ENCODE measurements around the gene S100A12. TPM values are rescaled to one million over a fixed set of nuclear protein-coding genes. Genes with fewer than 3 reads are reported as not detected.

Gene S100A12
- total and polyA plus RNA-seq, 5 donors = 0.68 to 2.6 (median 1.9) TPM

- DNase-seq (peak; percentile 31 to 69 (median 68)), ATAC-seq (peak; percentile 50 to 64)
- Histone ChIP-seq H3K9me3 (ENCODE audit: control insufficient read depth, low read length) (no peaks in the 10 kb centered on the region), H3K27ac (ENCODE audit: low read length) (no peak overlapping the region), H3K4me3 (ENCODE audit: low read length) (no peak overlapping the region), H3K27me3 (ENCODE audit: control insufficient read depth, insufficient read depth) (no peaks in the 10 kb centered on the region), H3K4me1 (ENCODE audit: control insufficient read depth, insufficient read depth, low read length) (no peaks in the 10 kb centered on the region)
- intact Hi-C loops (cut with DNase I) = no loop called here
- 74% methylated on average over 5 of the region's 5 CpGs for WGBS
Observed at GRCh38 chr1:153386500-153386901, 11.1 kb upstream of the S100A12 start.

- no peak overlapping the region for H3K27ac ChIP-seq (ENCODE audit: low read length)
- no peaks in the 10 kb centered on the region for H3K9me3 ChIP-seq (ENCODE audit: control insufficient read depth, low read length)
- no peaks in the 10 kb centered on the region for H3K4me1 ChIP-seq (ENCODE audit: control insufficient read depth, insufficient read depth, low read length)
- ATAC-seq (no peak), DNase-seq (no peak)
- intact Hi-C loops (cut with DNase I) = no loop called here
- WGBS = 69% methylated on average over 4 of the region's 4 CpGs
- no peaks in the 10 kb centered on the region for H3K27me3 ChIP-seq (ENCODE audit: control insufficient read depth, insufficient read depth)
- H3K4me3 ChIP-seq (ENCODE audit: low read length) = no peak overlapping the region
Observed at GRCh38 chr1:153384958-153385580, 9.6 kb upstream of the S100A12 start.

GRCh38 chr1:153380711-153381110 lies 5.3 kb upstream of the S100A12 start:
- DNase-seq = no peak
- intact Hi-C loops (cut with DNase I) = no loop called here
- WGBS = 89% methylated on average over 23 of the region's 23 CpGs
- Histone ChIP-seq H3K27ac (ENCODE audit: low read length) (no peak overlapping the region), H3K27me3 (ENCODE audit: control insufficient read depth, insufficient read depth) (no peaks in the 10 kb centered on the region), H3K9me3 (ENCODE audit: control insufficient read depth, low read length) (no peaks in the 10 kb centered on the region), H3K4me1 (ENCODE audit: control insufficient read depth, insufficient read depth, low read length) (no peaks in the 10 kb centered on the region), H3K4me3 (ENCODE audit: low read length) (no peak overlapping the region)
- ATAC-seq = no peak

- 80% methylated on average over 10 of the region's 10 CpGs for WGBS
- Histone ChIP-seq H3K27me3 (ENCODE audit: control insufficient read depth, insufficient read depth) (no peaks in the 10 kb centered on the region), H3K27ac (ENCODE audit: low read length) (no peak overlapping the region), H3K9me3 (ENCODE audit: control insufficient read depth, low read length) (no peaks in the 10 kb centered on the region), H3K4me1 (ENCODE audit: control insufficient read depth, insufficient read depth, low read length) (no peaks in the 10 kb centered on the region), H3K4me3 (ENCODE audit: low read length) (no peak overlapping the region)
- intact Hi-C loops (cut with DNase I) = no loop called here
- ATAC-seq = no peak
- no peak for DNase-seq
Observed at GRCh38 chr1:153379591-153379990, 4.2 kb upstream of the S100A12 start.

- H3K9me3 ChIP-seq (ENCODE audit: control insufficient read depth, low read length) = no peaks in the 10 kb centered on the region
- intact Hi-C loops (cut with DNase I) = no loop called here
- H3K27me3 ChIP-seq (ENCODE audit: control insufficient read depth, insufficient read depth) = no peaks in the 10 kb centered on the region
- ATAC-seq = no peak
- WGBS = 70% methylated on average over 2 of the region's 2 CpGs
- no peak overlapping the region for H3K4me3 ChIP-seq (ENCODE audit: low read length)
- no peak overlapping the region for H3K27ac ChIP-seq (ENCODE audit: low read length)
- no peak for DNase-seq
- H3K4me1 ChIP-seq (ENCODE audit: control insufficient read depth, insufficient read depth, low read length) = no peaks in the 10 kb centered on the region
Observed at GRCh38 chr1:153374071-153374470, 1.4 kb downstream of the S100A12 start.

GRCh38 chr1:153372571-153372970 lies 2.9 kb downstream of the S100A12 start:
- no peak for DNase-seq
- Histone ChIP-seq H3K27ac (ENCODE audit: low read length) (no peak overlapping the region), H3K27me3 (ENCODE audit: control insufficient read depth, insufficient read depth) (no peaks in the 10 kb centered on the region), H3K4me1 (ENCODE audit: control insufficient read depth, insufficient read depth, low read length) (no peaks in the 10 kb centered on the region), H3K9me3 (ENCODE audit: control insufficient read depth, low read length) (no peaks in the 10 kb centered on the region), H3K4me3 (ENCODE audit: low read length) (no peak overlapping the region)
- intact Hi-C loops (cut with DNase I) = no loop called here
- WGBS = 83% methylated on average over 2 of the region's 2 CpGs
- ATAC-seq = no peak

- DNase-seq = no peak
- Histone ChIP-seq H3K4me1 (ENCODE audit: control insufficient read depth, insufficient read depth, low read length) (no peaks in the 10 kb centered on the region), H3K27ac (ENCODE audit: low read length) (no peak overlapping the region), H3K27me3 (ENCODE audit: control insufficient read depth, insufficient read depth) (no peaks in the 10 kb centered on the region), H3K4me3 (ENCODE audit: low read length) (no peak overlapping the region), H3K9me3 (ENCODE audit: control insufficient read depth, low read length) (no peaks in the 10 kb centered on the region)
- ATAC-seq = no peak
- WGBS = 92% methylated on average over 1 of the region's 1 CpG
- intact Hi-C loops (cut with DNase I) = no loop called here
Observed at GRCh38 chr1:153371231-153371630, 4.2 kb downstream of the S100A12 start.

GRCh38 chr1:153370146-153370545 lies 5.3 kb downstream of the S100A12 start:
- H3K27ac ChIP-seq (ENCODE audit: low read length) = no peak overlapping the region
- 71% methylated on average over 3 of the region's 3 CpGs for WGBS
- no peak for ATAC-seq
- no peak for DNase-seq
- H3K9me3 ChIP-seq (ENCODE audit: control insufficient read depth, low read length) = no peaks in the 10 kb centered on the region
- intact Hi-C loops (cut with DNase I) = no loop called here
- H3K4me3 ChIP-seq (ENCODE audit: low read length) = no peak overlapping the region
- H3K4me1 ChIP-seq (ENCODE audit: control insufficient read depth, insufficient read depth, low read length) = no peaks in the 10 kb centered on the region
- H3K27me3 ChIP-seq (ENCODE audit: control insufficient read depth, insufficient read depth) = no peaks in the 10 kb centered on the region

- H3K27me3 ChIP-seq (ENCODE audit: control insufficient read depth, insufficient read depth) = no peaks in the 10 kb centered on the region
- ATAC-seq (no peak), DNase-seq (no peak)
- no peaks in the 10 kb centered on the region for H3K9me3 ChIP-seq (ENCODE audit: control insufficient read depth, low read length)
- no peaks in the 10 kb centered on the region for H3K4me1 ChIP-seq (ENCODE audit: control insufficient read depth, insufficient read depth, low read length)
- H3K27ac ChIP-seq (ENCODE audit: low read length) = no peak overlapping the region
- H3K4me3 ChIP-seq (ENCODE audit: low read length) = no peak overlapping the region
- intact Hi-C loops (cut with DNase I) = no loop called here
- WGBS = 62% methylated on average over 2 of the region's 2 CpGs
Observed at GRCh38 chr1:153368495-153368894, 6.9 kb downstream of the S100A12 start.

- H3K4me3 ChIP-seq (ENCODE audit: low read length) = no peak overlapping the region
- intact Hi-C loops (cut with DNase I) = no loop called here
- 58% methylated on average over 2 of the region's 2 CpGs for WGBS
- no peak for DNase-seq
- no peak overlapping the region for H3K27ac ChIP-seq (ENCODE audit: low read length)
- no peaks in the 10 kb centered on the region for H3K9me3 ChIP-seq (ENCODE audit: control insufficient read depth, low read length)
- H3K4me1 ChIP-seq (ENCODE audit: control insufficient read depth, insufficient read depth, low read length) = no peaks in the 10 kb centered on the region
- no peaks in the 10 kb centered on the region for H3K27me3 ChIP-seq (ENCODE audit: control insufficient read depth, insufficient read depth)
- no peak for ATAC-seq
Observed at GRCh38 chr1:153367090-153367489, 8.3 kb downstream of the S100A12 start.

GRCh38 chr1:153366261-153366660 lies 9.2 kb downstream of the S100A12 start:
- Histone ChIP-seq H3K27ac (ENCODE audit: low read length) (no peak overlapping the region), H3K27me3 (ENCODE audit: control insufficient read depth, insufficient read depth) (no peaks in the 10 kb centered on the region), H3K9me3 (ENCODE audit: control insufficient read depth, low read length) (no peaks in the 10 kb centered on the region), H3K4me3 (ENCODE audit: low read length) (no peak overlapping the region), H3K4me1 (ENCODE audit: control insufficient read depth, insufficient read depth, low read length) (no peaks in the 10 kb centered on the region)
- DNase-seq (no peak), ATAC-seq (no peak)
- WGBS = 76% methylated on average over 6 of the region's 6 CpGs
- intact Hi-C loops (cut with DNase I) = no loop called here

- H3K27ac ChIP-seq (ENCODE audit: low read length) = no peak overlapping the region
- WGBS = 59% methylated on average over 8 of the region's 8 CpGs
- no peaks in the 10 kb centered on the region for H3K9me3 ChIP-seq (ENCODE audit: control insufficient read depth, low read length)
- ATAC-seq (no peak), DNase-seq (no peak)
- no peaks in the 10 kb centered on the region for H3K27me3 ChIP-seq (ENCODE audit: control insufficient read depth, insufficient read depth)
- H3K4me1 ChIP-seq (ENCODE audit: control insufficient read depth, insufficient read depth, low read length) = no peaks in the 10 kb centered on the region
- H3K4me3 ChIP-seq (ENCODE audit: low read length) = no peak overlapping the region
- intact Hi-C loops (cut with DNase I) = no loop called here
Observed at GRCh38 chr1:153365696-153366095, 9.7 kb downstream of the S100A12 start.
